Cardiac fibroblast (primary cell): ENCODE measurements around the gene RNF227.
A peak's percentile ranks its signal among the peaks of the same experiment; 100 is the strongest.

Experiments used
- DNase-seq, 2 donors: peaks; one replicate each; pipeline versions ENCODE4 v3.0.0 to v3.0.0-alpha.2; 2010; ENCODE audit warnings: low read depth in 2 of 2
- H3K4me3 ChIP-seq, 2 donors: replicated peaks in 1 of 2; 1 replicate in 1 of 2; 2 replicates in 1 of 2; pipeline ENCODE4 v1.5.1; 2011; ENCODE audit warnings: low read depth in 2 of 2, low read length in 2 of 2, mild to moderate bottlenecking in 2 of 2, moderate library complexity in 1 of 2
- TF ChIP-seq, protein P1 (sequence below): IDR thresholded peaks from one replicate; pipeline ENCODE4 v1.5.1; 2011; ENCODE audit warnings: low read depth, mild to moderate bottlenecking, low read length, inconsistent platforms

The RNF227 gene

GRCh38 chr17:7889166-7889955 lies 26.7 kb downstream of the RNF227 start:
- H3K4me3 ChIP-seq: no peak overlapping the region
- peak; percentile 91 to 98 for DNase-seq
- TF ChIP-seq, protein P1, sequence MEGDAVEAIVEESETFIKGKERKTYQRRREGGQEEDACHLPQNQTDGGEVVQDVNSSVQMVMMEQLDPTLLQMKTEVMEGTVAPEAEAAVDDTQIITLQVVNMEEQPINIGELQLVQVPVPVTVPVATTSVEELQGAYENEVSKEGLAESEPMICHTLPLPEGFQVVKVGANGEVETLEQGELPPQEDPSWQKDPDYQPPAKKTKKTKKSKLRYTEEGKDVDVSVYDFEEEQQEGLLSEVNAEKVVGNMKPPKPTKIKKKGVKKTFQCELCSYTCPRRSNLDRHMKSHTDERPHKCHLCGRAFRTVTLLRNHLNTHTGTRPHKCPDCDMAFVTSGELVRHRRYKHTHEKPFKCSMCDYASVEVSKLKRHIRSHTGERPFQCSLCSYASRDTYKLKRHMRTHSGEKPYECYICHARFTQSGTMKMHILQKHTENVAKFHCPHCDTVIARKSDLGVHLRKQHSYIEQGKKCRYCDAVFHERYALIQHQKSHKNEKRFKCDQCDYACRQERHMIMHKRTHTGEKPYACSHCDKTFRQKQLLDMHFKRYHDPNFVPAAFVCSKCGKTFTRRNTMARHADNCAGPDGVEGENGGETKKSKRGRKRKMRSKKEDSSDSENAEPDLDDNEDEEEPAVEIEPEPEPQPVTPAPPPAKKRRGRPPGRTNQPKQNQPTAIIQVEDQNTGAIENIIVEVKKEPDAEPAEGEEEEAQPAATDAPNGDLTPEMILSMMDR: peak; percentile 56

GRCh38 chr17:7888184-7888920 lies 27.7 kb downstream of the RNF227 start, which contains the start of gene CHD3:
TSS of gene CHD3 (plus strand) at chr17:7888789. CDS start at chr17:7889001, 212 bp downstream.
- TF ChIP-seq, protein P1: no peak
- peak; percentile 26 to 32 for DNase-seq
- H3K4me3 ChIP-seq: peak within 1 kb of the TSS; percentile 35 to 53

DNA sequence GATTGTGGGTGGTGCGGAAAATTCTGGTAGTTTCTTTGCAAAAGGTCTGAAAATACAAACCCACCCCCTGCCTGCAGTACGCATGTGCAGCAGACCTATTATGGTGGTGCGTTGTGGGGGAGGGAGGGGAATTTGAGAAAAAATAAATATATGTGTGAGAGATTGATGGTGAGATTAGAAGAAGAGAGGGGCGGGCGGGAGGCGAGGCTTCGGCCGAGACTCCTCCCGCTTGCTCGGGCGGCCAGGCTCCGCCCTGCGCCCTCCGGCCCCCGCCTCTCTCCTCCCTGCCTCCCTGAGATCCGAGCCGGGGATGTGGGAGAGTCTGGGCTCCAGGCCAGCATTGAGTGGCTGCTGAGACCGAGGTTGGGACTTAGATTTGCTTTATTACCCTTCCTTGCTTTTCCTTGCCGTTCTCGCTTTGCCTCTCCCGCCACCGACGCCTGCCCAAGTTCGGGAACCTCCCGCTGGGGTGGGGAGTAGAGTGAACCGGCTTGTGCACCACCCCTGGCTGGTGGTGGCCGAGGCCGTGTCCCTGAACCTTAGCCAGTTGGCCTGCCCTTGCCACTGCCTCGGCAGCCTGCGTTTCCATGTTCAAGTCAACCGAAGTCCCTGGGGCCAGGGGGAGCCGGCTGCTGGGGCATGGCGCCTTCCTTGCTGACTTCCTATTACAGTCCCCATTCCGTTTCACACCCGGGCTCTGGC lies 28.5 kb downstream of the RNF227 start:
- H3K4me3 ChIP-seq: peak overlapping the region; percentile 85 to 86
- TF ChIP-seq, protein P1: no peak
- peak; percentile 98 for DNase-seq

DNA sequence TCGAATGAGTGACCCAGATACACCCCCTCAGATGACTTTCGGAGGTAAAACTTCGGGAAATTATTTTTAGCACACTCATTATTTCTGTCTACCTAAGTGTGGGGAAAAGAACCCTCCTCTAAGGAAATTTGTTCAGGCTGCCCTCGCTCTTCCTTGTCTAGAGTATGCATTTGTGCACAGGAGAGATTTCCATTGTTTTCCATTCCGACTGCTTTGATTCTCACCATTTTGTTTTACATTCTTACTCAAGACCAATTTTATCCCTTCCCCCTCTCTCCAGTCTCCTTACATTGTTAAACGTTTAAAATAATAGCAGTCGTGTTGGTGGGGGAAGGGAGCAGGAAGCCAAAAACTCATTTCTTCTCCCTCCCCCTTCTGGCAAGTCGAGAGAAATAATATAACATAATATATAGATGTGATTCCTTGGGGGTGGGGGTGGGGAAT lies 29.0 kb downstream of the RNF227 start:
- TF ChIP-seq, protein P1: no peak
- peak overlapping the region; percentile 85 to 86 for H3K4me3 ChIP-seq
- no peak for DNase-seq

DNA sequence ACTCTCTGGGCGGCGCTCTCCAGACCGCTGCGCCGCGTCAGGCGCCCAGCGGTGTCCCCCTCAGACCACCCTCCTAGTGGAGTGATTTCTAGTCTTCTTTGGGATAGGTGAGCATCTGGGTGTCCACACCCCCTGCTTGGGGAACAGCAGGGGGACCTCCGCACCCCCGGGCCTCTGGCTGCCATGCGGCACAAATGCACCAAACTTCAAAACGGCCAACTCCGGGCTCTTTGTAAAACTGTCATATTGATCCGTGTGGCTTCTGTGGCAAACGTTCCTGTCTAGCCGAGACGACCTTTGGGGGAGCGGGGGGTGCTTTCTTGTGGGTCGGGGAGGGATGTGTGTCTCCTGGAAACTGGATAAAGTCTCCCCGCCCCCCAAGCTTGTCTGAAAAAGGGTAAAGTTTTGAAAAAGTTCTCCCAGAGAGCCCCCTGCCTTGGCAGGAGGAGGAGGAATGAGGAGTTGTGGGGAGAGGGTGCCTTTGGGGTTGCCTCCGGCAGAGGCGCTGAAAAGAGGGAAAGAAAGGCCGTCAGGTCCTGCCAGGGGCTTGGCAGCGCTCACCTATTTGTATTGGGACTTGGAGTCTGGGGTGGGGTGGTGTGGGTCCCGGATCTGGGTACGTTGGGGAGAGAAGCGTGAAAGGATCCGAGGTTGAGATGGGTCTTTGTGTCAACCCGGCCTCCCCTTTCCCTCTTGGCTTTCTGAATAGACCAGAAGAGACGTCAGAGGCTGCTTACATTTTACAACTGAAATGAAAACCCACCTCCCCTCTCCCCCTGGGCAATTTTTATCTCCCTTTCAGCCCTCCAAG lies 29.7 kb downstream of the RNF227 start:
- TF ChIP-seq, protein P1: peak; percentile 26
- peak overlapping the region; percentile 85 to 86 for H3K4me3 ChIP-seq
- DNase-seq: peak; percentile 16 to 28
